Inflammatory macrophage treated with lipopolysaccharide for 1 hour (primary cell): ENCODE results near the gene CDC42EP2.

Experiments
- DNase-seq, 2 donors: peaks; one replicate each; pipeline ENCODE4 v3.0.0-alpha.2; 2020 to 2022

CDC42EP2 gene

DNA sequence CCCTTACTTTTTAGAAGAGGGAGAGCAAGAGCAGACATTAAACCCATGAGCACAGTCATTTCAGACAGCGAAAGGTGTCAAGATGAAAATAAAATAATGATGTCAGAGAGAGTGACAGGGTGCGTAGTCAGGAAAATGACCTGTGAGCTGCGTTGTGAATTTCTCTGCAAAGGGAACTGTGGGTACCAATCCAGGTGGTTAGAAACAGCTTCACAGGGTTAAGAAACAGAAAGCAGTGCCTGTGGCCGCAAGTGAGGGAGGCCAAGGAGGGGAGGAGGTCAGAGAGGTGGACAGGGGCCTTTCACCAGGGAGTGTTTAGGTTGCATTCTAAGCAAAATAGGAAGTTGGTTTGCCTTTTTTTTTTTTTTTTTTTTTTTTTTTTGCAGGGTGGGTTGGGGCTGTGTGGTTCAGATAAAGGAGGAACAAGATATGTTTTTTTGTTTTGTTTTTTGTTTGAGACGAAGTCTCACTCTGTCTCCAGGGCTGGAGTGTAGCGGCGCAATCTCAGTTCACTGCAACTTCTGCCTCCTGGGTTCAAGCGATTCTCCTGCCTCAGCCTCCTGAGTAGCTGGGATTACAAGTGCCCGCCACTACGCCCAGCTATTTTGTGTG lies 47.8 kb downstream of the CDC42EP2 start:
- peak; percentile 57 to 64 for DNase-seq

- no peak for DNase-seq
These were observed 48.3 kb downstream of the CDC42EP2 start for GRCh38 chr11:65362966-65363365.

- no peak for DNase-seq
These were observed 49.1 kb downstream of the CDC42EP2 start for GRCh38 chr11:65363770-65364169.

- peak; percentile 67 to 73 for DNase-seq
These were observed 51.7 kb downstream of the CDC42EP2 start for GRCh38 chr11:65366340-65366773.

DNA sequence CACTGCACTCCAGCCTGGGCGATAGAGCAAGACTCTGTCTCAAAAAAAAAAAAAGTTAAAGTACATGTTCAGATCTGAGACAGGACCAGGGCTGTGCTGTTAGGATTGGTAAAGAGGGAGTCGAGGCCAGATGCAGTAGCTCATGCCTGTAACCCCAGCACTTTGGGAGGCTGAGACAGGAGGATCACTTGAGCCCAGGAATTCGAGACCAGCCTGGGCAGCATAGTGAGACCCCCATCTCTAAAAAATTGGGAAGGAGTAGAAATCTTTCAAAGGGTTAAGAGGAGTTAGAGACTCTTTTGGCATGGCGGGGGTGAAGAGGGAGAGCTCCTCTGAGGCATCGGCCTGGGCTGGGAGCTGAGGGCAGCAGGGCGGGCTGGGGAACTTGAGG lies 56.0 kb downstream of the CDC42EP2 start:
- DNase-seq, result no peak
